Vagina (tissue), 2 donors: ENCODE results near the gene GTPBP4.

Source experiments
- CTCF ChIP-seq, 3 experiments: fragments of 450-650 bp in 2 of 3; fragments of 200-600 bp in 1 of 3; sonication (generic) in 1 of 3; IDR thresholded peaks; one replicate each; pipeline ENCODE4 v1.5.1; 2017 to 2019; ENCODE audit warnings: antibody characterized with exemption in 3 of 3, mild to moderate bottlenecking in 2 of 3, moderate library complexity in 2 of 3
- POLR2AphosphoS5 ChIP-seq, 2 donors: sonication (generic); formaldehyde crosslinking; IDR thresholded peaks; one replicate each; pipeline ENCODE4 v1.9.0; 2017; ENCODE audit warnings: antibody characterized with exemption in 2 of 2, mild to moderate bottlenecking in 2 of 2, low read depth in 1 of 2; ENCODE audit not compliant: insufficient read depth in 1 of 2

- TF ChIP-seq CTCF (IDR thresholded peaks at IDR 0.05) (no peak), POLR2AphosphoS5 (IDR thresholded peaks at IDR 0.05; ENCODE audit: insufficient read depth in 1 of 2, low read depth in 1 of 2) (no peak)
Measured at GRCh38 chr10:971613-972012, 16.6 kb upstream of the GTPBP4 start.
